Measurements from ENCODE around the gene RBM5. TPM values are rescaled to one million over a fixed set of nuclear protein-coding genes. Genes with fewer than 3 reads are reported as not detected.

Gene RBM5
- total RNA-seq, 1 donor from 2014 or later = 199 TPM

- DNase-seq (ENCODE audit: low spot score in 2 of 2) (no peak), FAIRE-seq (no peak)
Observed at GRCh38 chr3:50158530-50159146, 69.9 kb downstream of the RBM5 start.

GRCh38 chr3:50160561-50160983, 71.9 kb downstream of the RBM5 start:
- FAIRE-seq = no peak

GRCh38 chr3:50161320-50161719, 72.6 kb downstream of the RBM5 start:
- no peak for FAIRE-seq
- no peak for DNase-seq (ENCODE audit: low spot score in 2 of 2)

More at GRCh38 chr3:50160561-50160983, 71.9 kb downstream of the RBM5 start:
- DNase-seq (ENCODE audit: low spot score in 2 of 2) = no peak

- no peak for DNase-seq (ENCODE audit: low spot score in 2 of 2)
- FAIRE-seq = no peak
Observed at GRCh38 chr3:50162034-50162883, 73.5 kb downstream of the RBM5 start.

GRCh38 chr3:50163572-50164455, 75.1 kb downstream of the RBM5 start:
- FAIRE-seq (no peak), DNase-seq (ENCODE audit: low spot score in 2 of 2) (peak in 1 of 2 donors; percentile 66)

- no peak for DNase-seq (ENCODE audit: low spot score in 2 of 2)
- FAIRE-seq = no peak
Observed at GRCh38 chr3:50164481-50164880, 75.8 kb downstream of the RBM5 start.

GRCh38 chr3:50164984-50165909, 76.5 kb downstream of the RBM5 start:
- FAIRE-seq (no peak), DNase-seq (ENCODE audit: low spot score in 2 of 2) (peak in 1 of 2 donors; percentile 52)

GRCh38 chr3:50165910-50166538, 77.3 kb downstream of the RBM5 start:
- FAIRE-seq (no peak), DNase-seq (ENCODE audit: low spot score in 2 of 2) (no peak)

- no peak for DNase-seq (ENCODE audit: low spot score in 2 of 2)
- no peak for FAIRE-seq
Observed at GRCh38 chr3:50166620-50167019, 77.9 kb downstream of the RBM5 start.

- no peak for DNase-seq (ENCODE audit: low spot score in 2 of 2)
- FAIRE-seq = no peak
Observed at GRCh38 chr3:50167069-50167840, 78.5 kb downstream of the RBM5 start.

- DNase-seq (ENCODE audit: low spot score in 2 of 2) (no peak), FAIRE-seq (no peak)
Observed at GRCh38 chr3:50167841-50168209, 79.1 kb downstream of the RBM5 start.

GRCh38 chr3:50168388-50168787, 79.7 kb downstream of the RBM5 start:
- DNase-seq (ENCODE audit: low spot score in 2 of 2) = no peak
- no peak for FAIRE-seq

Other genes with a start within 250 kb of the RBM5 start
- 2.0 TPM for gene TRAIP, start 232.4 kb upstream of the RBM5 start, total RNA-seq
- 180 TPM for gene CAMKV, start 219.0 kb upstream of the RBM5 start, total RNA-seq
- gene MST1R, start 185.0 kb upstream of the RBM5 start, total RNA-seq = 0.41 TPM
- gene MON1A, start 159.1 kb upstream of the RBM5 start, total RNA-seq = 14.7 TPM
- 79.5 TPM for gene RBM6, start 148.8 kb upstream of the RBM5 start, total RNA-seq
- 9.4 TPM for gene SEMA3F, start 66.4 kb downstream of the RBM5 start, total RNA-seq
- gene GNAT1, start 102.7 kb downstream of the RBM5 start, total RNA-seq = not detected
- 2.0 TPM for gene SLC38A3, start 116.4 kb downstream of the RBM5 start, total RNA-seq
- gene GNAI2, start 147.3 kb downstream of the RBM5 start, total RNA-seq = 97.0 TPM
- gene SEMA3B, start 180.2 kb downstream of the RBM5 start, total RNA-seq = 2.4 TPM
- gene LSMEM2, start 190.2 kb downstream of the RBM5 start, total RNA-seq = 0.82 TPM
- 17.9 TPM for gene IFRD2, start 203.5 kb downstream of the RBM5 start, total RNA-seq
- gene HYAL3, start 210.5 kb downstream of the RBM5 start, total RNA-seq = 3.7 TPM
- gene NAA80, start 210.5 kb downstream of the RBM5 start, total RNA-seq = 5.3 TPM
- gene HYAL1, start 214.7 kb downstream of the RBM5 start, total RNA-seq = 0.41 TPM
- gene HYAL2, start 233.8 kb downstream of the RBM5 start, total RNA-seq = 35.9 TPM
- 16.7 TPM for gene TUSC2, start 239.3 kb downstream of the RBM5 start, total RNA-seq

Data from frontal cortex (tissue), 4 donors.